ENCODE data around the gene MAOA. TPM values are rescaled to one million over a fixed set of nuclear protein-coding genes. Genes with fewer than 3 reads are reported as not detected.

Gene MAOA
- polyA plus RNA-seq, 2 of the 4 experiments (the other 2 are of a cell fraction), result 0.34 to 5.6 TPM

DNA sequence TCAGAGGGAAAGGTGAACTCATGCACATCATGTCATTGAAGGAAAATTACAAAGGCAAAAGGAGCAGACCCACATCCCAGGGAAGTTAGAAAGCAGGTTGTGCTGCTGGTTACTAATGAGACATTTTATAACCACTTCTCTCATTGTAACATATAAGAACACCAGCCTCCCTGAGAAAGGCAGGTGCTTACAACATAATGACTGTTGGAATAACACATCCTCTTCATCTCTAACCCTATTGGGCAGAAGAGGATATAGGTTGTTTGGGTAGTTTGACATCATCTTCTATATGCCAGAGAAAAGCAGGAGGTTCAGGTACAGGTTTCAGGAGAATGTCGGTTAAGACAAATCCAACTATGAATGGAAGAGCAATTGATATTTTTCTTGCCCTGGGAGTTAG lies 77.6 kb downstream of the MAOA start (continued):
- TF ChIP-seq, protein P1, sequence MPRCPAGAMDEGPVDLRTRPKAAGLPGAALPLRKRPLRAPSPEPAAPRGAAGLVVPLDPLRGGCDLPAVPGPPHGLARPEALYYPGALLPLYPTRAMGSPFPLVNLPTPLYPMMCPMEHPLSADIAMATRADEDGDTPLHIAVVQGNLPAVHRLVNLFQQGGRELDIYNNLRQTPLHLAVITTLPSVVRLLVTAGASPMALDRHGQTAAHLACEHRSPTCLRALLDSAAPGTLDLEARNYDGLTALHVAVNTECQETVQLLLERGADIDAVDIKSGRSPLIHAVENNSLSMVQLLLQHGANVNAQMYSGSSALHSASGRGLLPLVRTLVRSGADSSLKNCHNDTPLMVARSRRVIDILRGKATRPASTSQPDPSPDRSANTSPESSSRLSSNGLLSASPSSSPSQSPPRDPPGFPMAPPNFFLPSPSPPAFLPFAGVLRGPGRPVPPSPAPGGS (IDR thresholded peaks at IDR 0.05), result no peak

DNA sequence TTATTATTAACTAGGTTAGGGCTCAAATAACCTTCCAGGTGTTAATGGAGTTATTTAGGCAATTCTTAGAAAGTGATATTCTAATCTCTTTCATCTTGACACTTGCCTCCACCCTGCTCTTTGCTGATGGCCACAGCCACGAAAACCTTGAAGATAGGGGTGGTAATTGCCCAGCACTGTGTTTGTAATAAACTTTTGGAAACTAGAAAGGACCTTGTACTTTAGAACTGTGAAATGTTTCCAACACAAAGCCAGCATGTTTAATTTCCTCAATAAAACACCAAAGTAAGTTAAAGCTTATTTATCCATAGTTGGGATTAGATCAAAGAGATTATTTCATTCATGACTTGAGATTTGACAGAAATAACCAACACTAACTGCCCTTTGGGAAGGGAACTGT lies 78.3 kb downstream of the MAOA start:
- 18% methylated on average over 1 of the region's 1 CpG for WGBS (ENCODE audit: missing lambda C conversion rate)
- POLR2A ChIA-PET, result no interaction called here
- peak; percentile 91 for FAIRE-seq
- Histone ChIP-seq H3K27ac (no peak overlapping the region), H3K4me1 (no peaks in the 10 kb centered on the region), H3K4me2 (no peak overlapping the region), H3K4me3 (no peak overlapping the region), H3K9me3 (no peaks in the 10 kb centered on the region)
- DNase-seq (ENCODE audit: low read depth in 1 of 2, low spot score in 1 of 2), result no peak
- TF ChIP-seq POLR2A (IDR thresholded peaks at IDR 0.05; ENCODE audit: low read length), result no peak
- CTCF ChIA-PET, result interaction anchor here (2.7 kb wide), 1 partner anchor 16 kb away, joined by 12 read pairs; no protein-coding TSS in a partner anchor
- no peak for ATAC-seq

DNA sequence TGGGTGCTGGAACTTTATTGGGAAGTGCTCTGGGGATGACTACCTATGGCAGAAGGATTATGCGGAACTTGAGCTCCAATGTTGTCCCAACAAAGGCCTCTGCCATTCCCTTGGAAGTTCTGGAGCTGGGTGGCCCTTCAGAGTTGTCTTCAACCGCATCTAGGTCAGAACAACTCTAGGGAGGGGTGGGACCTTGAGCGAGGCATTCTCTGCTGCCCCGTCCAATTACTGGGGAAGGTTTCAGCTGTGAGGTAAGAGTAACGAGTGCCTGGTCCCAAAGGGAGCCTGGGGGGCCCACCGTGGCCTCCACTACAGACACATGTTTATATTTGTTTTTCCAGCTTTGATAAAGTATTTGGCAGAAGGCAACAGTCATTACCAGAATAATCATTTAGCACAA lies 79.4 kb downstream of the MAOA start:
- H3K9me3 ChIP-seq, result no peaks in the 10 kb centered on the region
- H3K4me3 ChIP-seq, result no peak overlapping the region
- no peaks in the 10 kb centered on the region for H3K4me1 ChIP-seq
- FAIRE-seq (peak; percentile 13), ATAC-seq (no peak), DNase-seq (ENCODE audit: low read depth in 1 of 2, low spot score in 1 of 2) (no peak)
- 65% methylated on average over 6 of the region's 6 CpGs for WGBS (ENCODE audit: missing lambda C conversion rate)
- H3K27ac ChIP-seq, result no peak overlapping the region
- TF ChIP-seq HOXA7 (CRISPR knock-in tag; IDR thresholded peaks at IDR 0.05), result no peak
- TF ChIP-seq HOXB5 (CRISPR knock-in tag; IDR thresholded peaks at IDR 0.05), result no peak
- no peak for TF ChIP-seq ESRRA (IDR thresholded peaks at IDR 0.05; ENCODE audit: borderline replicate concordance, low read length)
- no peak for TF ChIP-seq CBX2 (IDR thresholded peaks at IDR 0.05; ENCODE audit: borderline replicate concordance, low read depth)
- TF ChIP-seq, protein P2, sequence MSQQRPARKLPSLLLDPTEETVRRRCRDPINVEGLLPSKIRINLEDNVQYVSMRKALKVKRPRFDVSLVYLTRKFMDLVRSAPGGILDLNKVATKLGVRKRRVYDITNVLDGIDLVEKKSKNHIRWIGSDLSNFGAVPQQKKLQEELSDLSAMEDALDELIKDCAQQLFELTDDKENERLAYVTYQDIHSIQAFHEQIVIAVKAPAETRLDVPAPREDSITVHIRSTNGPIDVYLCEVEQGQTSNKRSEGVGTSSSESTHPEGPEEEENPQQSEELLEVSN (IDR thresholded peaks at IDR 0.05; ENCODE audit: borderline replicate concordance, low read depth), result no peak
- TF ChIP-seq CBX8 (IDR thresholded peaks at IDR 0.05), result no peak
- CTCF ChIA-PET, result interaction anchor here (0.6 to 2.7 kb wide), 2 partner anchors 15 to 78 kb away, joined by 6 to 12 read pairs; no protein-coding TSS in a partner anchor
- no peak overlapping the region for H3K4me2 ChIP-seq
- POLR2A ChIA-PET, result no interaction called here

DNA sequence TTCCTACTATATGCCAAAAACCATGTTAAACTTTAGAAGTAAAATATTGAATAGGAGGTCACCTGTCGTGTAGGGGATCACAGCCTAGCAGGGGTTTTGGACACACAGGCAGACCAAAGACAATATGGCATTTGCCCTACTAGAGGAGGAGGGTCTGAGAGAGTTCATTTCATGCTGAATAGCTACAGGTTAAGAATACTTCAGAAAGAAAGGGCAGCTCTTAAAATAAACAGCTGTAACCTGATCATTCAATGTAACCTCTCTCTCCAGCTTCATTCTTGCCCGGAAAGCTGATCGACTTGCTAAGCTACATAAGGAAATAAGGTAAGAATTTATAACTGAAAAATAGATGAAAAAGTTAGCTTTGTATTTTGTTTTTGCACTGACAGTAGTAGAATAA lies 79.9 kb downstream of the MAOA start:
- H3K4me1 ChIP-seq, result no peaks in the 10 kb centered on the region
- no peak for FAIRE-seq
- no peak for DNase-seq (ENCODE audit: low read depth in 1 of 2, low spot score in 1 of 2)
- H3K27ac ChIP-seq, result no peak overlapping the region
- H3K4me2 ChIP-seq, result no peak overlapping the region
- 63% methylated on average over 3 of the region's 3 CpGs for WGBS (ENCODE audit: missing lambda C conversion rate)
- no peak overlapping the region for H3K4me3 ChIP-seq
- POLR2A ChIA-PET, result no interaction called here
- CTCF ChIA-PET, result interaction anchor here (0.6 to 2.7 kb wide), 2 partner anchors 15 to 79 kb away, joined by 6 to 12 read pairs; no protein-coding TSS in a partner anchor
- TF ChIP-seq EHF (CRISPR knock-in tag; IDR thresholded peaks at IDR 0.05) (no peak), GATA3 (IDR thresholded peaks at IDR 0.05; ENCODE audit: borderline replicate concordance) (no peak), POLR2AphosphoS2 (conservative IDR thresholded peaks at IDR 0.05; ENCODE audit: low read length) (no peak), RNF2 (IDR thresholded peaks at IDR 0.05; ENCODE audit: borderline replicate concordance, low read depth) (no peak), SMC3 (IDR thresholded peaks at IDR 0.05) (no peak), MAFK (IDR thresholded peaks at IDR 0.05; ENCODE audit: partially characterized antibody) (no peak), FOSL2 (IDR thresholded peaks at IDR 0.05) (no peak), FOSL2 (CRISPR knock-in tag; IDR thresholded peaks at IDR 0.05) (no peak), SREBF2 (IDR thresholded peaks at IDR 0.05) (no peak), NPAS2 (CRISPR knock-in tag; IDR thresholded peaks at IDR 0.05; ENCODE audit: borderline replicate concordance) (no peak), CBX2 (IDR thresholded peaks at IDR 0.05; ENCODE audit: borderline replicate concordance, low read depth) (no peak), ESRRA (IDR thresholded peaks at IDR 0.05; ENCODE audit: borderline replicate concordance, low read length) (no peak), CHD4 (IDR thresholded peaks at IDR 0.05; ENCODE audit: borderline replicate concordance) (no peak), PHF8 (IDR thresholded peaks at IDR 0.05; ENCODE audit: borderline replicate concordance, low read depth) (no peak), EP300 (IDR thresholded peaks at IDR 0.05) (no peak), HOXB5 (CRISPR knock-in tag; IDR thresholded peaks at IDR 0.05) (no peak), HOXB13 (CRISPR knock-in tag; IDR thresholded peaks at IDR 0.05; ENCODE audit: low read depth) (no peak)
- TF ChIP-seq, protein P3, sequence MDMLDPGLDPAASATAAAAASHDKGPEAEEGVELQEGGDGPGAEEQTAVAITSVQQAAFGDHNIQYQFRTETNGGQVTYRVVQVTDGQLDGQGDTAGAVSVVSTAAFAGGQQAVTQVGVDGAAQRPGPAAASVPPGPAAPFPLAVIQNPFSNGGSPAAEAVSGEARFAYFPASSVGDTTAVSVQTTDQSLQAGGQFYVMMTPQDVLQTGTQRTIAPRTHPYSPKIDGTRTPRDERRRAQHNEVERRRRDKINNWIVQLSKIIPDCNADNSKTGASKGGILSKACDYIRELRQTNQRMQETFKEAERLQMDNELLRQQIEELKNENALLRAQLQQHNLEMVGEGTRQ (IDR thresholded peaks at IDR 0.05), result no peak
- TF ChIP-seq, protein P4, sequence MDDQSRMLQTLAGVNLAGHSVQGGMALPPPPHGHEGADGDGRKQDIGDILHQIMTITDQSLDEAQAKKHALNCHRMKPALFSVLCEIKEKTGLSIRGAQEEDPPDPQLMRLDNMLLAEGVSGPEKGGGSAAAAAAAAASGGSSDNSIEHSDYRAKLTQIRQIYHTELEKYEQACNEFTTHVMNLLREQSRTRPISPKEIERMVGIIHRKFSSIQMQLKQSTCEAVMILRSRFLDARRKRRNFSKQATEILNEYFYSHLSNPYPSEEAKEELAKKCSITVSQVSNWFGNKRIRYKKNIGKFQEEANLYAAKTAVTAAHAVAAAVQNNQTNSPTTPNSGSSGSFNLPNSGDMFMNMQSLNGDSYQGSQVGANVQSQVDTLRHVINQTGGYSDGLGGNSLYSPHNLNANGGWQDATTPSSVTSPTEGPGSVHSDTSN (IDR thresholded peaks at IDR 0.05), result no peak
- TF ChIP-seq, protein P5, sequence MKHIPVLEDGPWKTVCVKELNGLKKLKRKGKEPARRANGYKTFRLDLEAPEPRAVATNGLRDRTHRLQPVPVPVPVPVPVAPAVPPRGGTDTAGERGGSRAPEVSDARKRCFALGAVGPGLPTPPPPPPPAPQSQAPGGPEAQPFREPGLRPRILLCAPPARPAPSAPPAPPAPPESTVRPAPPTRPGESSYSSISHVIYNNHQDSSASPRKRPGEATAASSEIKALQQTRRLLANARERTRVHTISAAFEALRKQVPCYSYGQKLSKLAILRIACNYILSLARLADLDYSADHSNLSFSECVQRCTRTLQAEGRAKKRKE (CRISPR knock-in tag; IDR thresholded peaks at IDR 0.05; ENCODE audit: low read depth), result no peak
- no peaks in the 10 kb centered on the region for H3K9me3 ChIP-seq
- no peak for ATAC-seq

All from A549 (cell line).